Measurements from ENCODE around the gene ERGIC1.

ERGIC1 gene

GRCh38 chr5:172939611-172940267 lies 105.7 kb downstream of the ERGIC1 start:
- H3K9me2 ChIP-seq (replicated peaks; ENCODE audit: control insufficient read depth, low read length): no peaks in the 10 kb centered on the region
- TF ChIP-seq CTCF (IDR thresholded peaks at IDR 0.05; ENCODE audit: low read depth, low read length, poor library complexity, severe bottlenecking): no peak
- TF ChIP-seq EZH2phosphoT487 (IDR thresholded peaks at IDR 0.05; ENCODE audit: borderline replicate concordance, low read length): no peak
- H3K4me3 ChIP-seq (ENCODE audit: low read length): no peak overlapping the region
- no peaks in the 10 kb centered on the region for H3F3A ChIP-seq (ENCODE audit: control insufficient read depth, insufficient read depth)
- H3K4me1 ChIP-seq (ENCODE audit: control insufficient read depth, low read length): no peaks in the 10 kb centered on the region
- H3K9me3 ChIP-seq (ENCODE audit: control insufficient read depth, insufficient read depth, low read length): no peaks in the 10 kb centered on the region
- H3K27me3 ChIP-seq (ENCODE audit: control insufficient read depth, low read length): no peaks in the 10 kb centered on the region
- H4K20me1 ChIP-seq (ENCODE audit: control insufficient read depth, insufficient read depth, low read depth, low read length): no peaks in the 10 kb centered on the region; the same call in 1 of the 2 replicates
- H3K27ac ChIP-seq (ENCODE audit: low read depth, low read length): no peak overlapping the region
- no peaks in the 10 kb centered on the region for H3K79me2 ChIP-seq (ENCODE audit: control insufficient read depth, low read length)
- no peak overlapping the region for H3K4me2 ChIP-seq (ENCODE audit: low read length)
- peaks cover 4% of the 10 kb centered on the region; the same call in 1 of the 2 replicates for H3K36me3 ChIP-seq (ENCODE audit: control insufficient read depth, low read length)

- Histone ChIP-seq H3K27ac (ENCODE audit: low read depth, low read length) (no peak overlapping the region), H4K20me1 (ENCODE audit: control insufficient read depth, insufficient read depth, low read depth, low read length) (no peaks in the 10 kb centered on the region; the same call in 1 of the 2 replicates)
These were observed 106.4 kb downstream of the ERGIC1 start for GRCh38 chr5:172940268-172941066.

GRCh38 chr5:172941067-172941516 lies 107.0 kb downstream of the ERGIC1 start:
- Histone ChIP-seq H3K27me3 (ENCODE audit: control insufficient read depth, low read length) (no peaks in the 10 kb centered on the region), H4K20me1 (ENCODE audit: control insufficient read depth, insufficient read depth, low read depth, low read length) (no peaks in the 10 kb centered on the region; the same call in 1 of the 2 replicates), H3K4me2 (ENCODE audit: low read length) (no peak overlapping the region), H3K36me3 (ENCODE audit: control insufficient read depth, low read length) (peaks cover under 1% of the 10 kb centered on the region; the same call in 1 of the 2 replicates), H3K4me3 (ENCODE audit: low read length) (no peak overlapping the region), H3K9me3 (ENCODE audit: control insufficient read depth, insufficient read depth, low read length) (no peaks in the 10 kb centered on the region), H3F3A (ENCODE audit: control insufficient read depth, insufficient read depth) (no peaks in the 10 kb centered on the region), H3K4me1 (ENCODE audit: control insufficient read depth, low read length) (no peaks in the 10 kb centered on the region), H3K9me2 (replicated peaks; ENCODE audit: control insufficient read depth, low read length) (no peaks in the 10 kb centered on the region), H3K79me2 (ENCODE audit: control insufficient read depth, low read length) (no peaks in the 10 kb centered on the region), H3K27ac (ENCODE audit: low read depth, low read length) (no peak overlapping the region)
- TF ChIP-seq EZH2phosphoT487 (IDR thresholded peaks at IDR 0.05; ENCODE audit: borderline replicate concordance, low read length) (no peak), CTCF (IDR thresholded peaks at IDR 0.05; ENCODE audit: low read depth, low read length, poor library complexity, severe bottlenecking) (no peak)

More at GRCh38 chr5:172940268-172941066, 106.4 kb downstream of the ERGIC1 start:
- Histone ChIP-seq H3K27me3 (ENCODE audit: control insufficient read depth, low read length) (no peaks in the 10 kb centered on the region), H3K9me2 (replicated peaks; ENCODE audit: control insufficient read depth, low read length) (no peaks in the 10 kb centered on the region), H3K4me2 (ENCODE audit: low read length) (no peak overlapping the region), H3F3A (ENCODE audit: control insufficient read depth, insufficient read depth) (no peaks in the 10 kb centered on the region), H3K36me3 (ENCODE audit: control insufficient read depth, low read length) (peaks cover 4% of the 10 kb centered on the region; the same call in 1 of the 2 replicates), H3K9me3 (ENCODE audit: control insufficient read depth, insufficient read depth, low read length) (no peaks in the 10 kb centered on the region), H3K4me1 (ENCODE audit: control insufficient read depth, low read length) (no peaks in the 10 kb centered on the region), H3K79me2 (ENCODE audit: control insufficient read depth, low read length) (no peaks in the 10 kb centered on the region), H3K4me3 (ENCODE audit: low read length) (no peak overlapping the region)
- TF ChIP-seq EZH2phosphoT487 (IDR thresholded peaks at IDR 0.05; ENCODE audit: borderline replicate concordance, low read length) (no peak), CTCF (IDR thresholded peaks at IDR 0.05; ENCODE audit: low read depth, low read length, poor library complexity, severe bottlenecking) (no peak)
